Stimulated activated CD4-positive, alpha-beta T cell treated with anti-CD3 and anti-CD28 coated beads, TNF-alpha, amount 100 ng/mL, for 48 hours (primary cell): ENCODE measurements around the gene ZAP70.

ENCODE experiments used
- DNase-seq, 3 donors: peaks; one replicate each; pipeline ENCODE4 v3.0.0-alpha.2; 2020; ENCODE audit warnings: low read depth in 3 of 3

The ZAP70 gene

DNA sequence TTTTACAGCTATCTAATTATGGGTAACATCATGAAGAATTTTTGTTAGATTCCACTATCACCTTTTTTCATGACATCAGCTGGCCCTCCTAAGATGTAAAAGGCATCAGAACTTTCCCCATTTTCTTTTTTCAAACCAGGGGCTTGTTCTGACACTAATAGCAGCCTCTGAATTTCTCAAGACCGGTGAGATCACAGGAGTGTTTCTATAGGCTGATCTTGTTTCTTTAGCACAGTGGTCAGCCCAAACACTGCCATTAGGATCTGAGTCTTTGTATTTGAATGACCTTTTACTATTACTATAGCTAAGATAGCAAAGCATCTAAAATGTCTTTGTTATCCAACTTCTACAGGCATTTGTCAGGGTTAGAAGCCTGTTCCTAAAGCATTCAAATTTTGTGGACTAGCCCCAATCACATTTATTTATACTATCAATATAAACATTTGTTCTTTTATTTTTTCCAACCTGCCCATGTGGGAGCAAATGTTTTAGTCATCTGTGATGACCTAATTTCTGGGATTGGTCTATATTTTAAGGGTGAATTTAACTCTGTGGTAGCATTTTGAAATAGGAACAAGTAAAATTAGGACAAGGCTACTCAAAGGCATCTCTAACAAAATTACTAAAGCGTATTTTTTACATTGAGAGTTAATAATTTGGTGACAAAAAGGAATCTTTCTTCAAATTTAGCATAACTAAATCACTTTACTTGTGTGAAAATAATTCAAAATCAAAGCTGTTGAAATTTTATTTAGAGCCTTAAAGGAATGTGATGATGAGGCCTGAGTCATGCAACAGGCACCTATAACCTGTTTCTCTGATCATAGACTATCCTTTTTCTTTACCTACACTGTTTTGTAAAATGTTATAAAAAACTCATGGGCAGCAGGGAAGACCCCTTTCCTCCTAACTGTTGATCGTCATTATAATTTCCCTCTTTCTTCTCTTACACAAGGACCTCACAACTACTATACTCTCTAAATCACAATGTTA is 39.3 kb downstream of the ZAP70 start:
- DNase-seq, result no peak

DNA sequence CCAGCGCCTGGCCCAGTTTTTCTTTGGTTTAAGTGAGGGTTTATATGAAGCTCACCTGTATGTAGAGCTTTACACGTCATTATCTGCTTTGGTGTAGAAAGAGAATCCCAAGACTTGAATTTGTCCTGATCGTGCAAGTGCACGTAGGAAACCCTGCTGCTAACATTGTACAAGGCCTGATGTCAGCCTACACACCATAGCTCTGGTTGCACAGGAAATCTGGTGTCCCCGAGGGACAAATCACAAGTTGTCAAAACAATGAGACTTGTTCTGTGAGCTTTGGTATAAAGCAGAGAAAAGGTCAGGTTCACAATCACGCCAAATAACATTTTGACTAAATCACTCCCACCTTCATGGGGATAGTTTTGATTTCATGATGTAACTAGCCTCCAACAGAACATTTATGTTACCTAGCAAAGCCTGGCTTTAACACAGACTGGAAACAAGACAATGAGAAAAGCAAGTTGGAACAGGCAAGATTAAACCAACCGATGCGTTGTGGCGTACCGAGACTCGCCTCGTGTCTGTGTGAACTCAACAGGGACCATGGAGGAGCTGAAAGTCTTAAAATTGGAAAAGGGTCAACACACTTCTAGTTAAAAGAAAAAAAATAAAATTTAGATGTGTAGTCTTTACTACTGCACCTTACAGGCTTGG is 41.4 kb downstream of the ZAP70 start:
- no peak for DNase-seq

DNA sequence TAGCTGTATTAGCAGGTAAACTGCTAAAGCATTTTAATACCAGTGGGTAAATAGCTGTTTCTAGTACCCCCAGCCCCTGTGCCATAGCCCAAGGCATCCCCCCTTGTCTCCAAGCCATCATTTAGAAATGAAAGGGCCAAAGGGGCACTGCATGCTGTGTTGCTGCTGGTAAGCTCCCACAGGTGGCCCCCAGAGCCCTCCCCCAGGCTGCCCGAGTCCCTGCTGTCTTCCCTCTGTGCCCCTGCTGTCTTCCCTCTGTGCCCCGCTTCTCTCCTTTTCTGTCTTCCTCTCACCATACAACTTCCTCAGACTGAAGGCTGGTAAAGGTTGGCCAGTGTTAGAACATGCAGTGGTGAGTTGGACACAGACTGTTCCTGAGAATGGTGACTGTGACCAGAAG is 42.1 kb downstream of the ZAP70 start:
- no peak for DNase-seq

GRCh38 chr2:97757062-97757461 is 43.7 kb downstream of the ZAP70 start:
- no peak for DNase-seq

GRCh38 chr2:97758131-97758705 is 44.8 kb downstream of the ZAP70 start:
- DNase-seq, result no peak

- DNase-seq, result no peak
These were observed 46.5 kb downstream of the ZAP70 start for GRCh38 chr2:97759727-97760407.

DNA sequence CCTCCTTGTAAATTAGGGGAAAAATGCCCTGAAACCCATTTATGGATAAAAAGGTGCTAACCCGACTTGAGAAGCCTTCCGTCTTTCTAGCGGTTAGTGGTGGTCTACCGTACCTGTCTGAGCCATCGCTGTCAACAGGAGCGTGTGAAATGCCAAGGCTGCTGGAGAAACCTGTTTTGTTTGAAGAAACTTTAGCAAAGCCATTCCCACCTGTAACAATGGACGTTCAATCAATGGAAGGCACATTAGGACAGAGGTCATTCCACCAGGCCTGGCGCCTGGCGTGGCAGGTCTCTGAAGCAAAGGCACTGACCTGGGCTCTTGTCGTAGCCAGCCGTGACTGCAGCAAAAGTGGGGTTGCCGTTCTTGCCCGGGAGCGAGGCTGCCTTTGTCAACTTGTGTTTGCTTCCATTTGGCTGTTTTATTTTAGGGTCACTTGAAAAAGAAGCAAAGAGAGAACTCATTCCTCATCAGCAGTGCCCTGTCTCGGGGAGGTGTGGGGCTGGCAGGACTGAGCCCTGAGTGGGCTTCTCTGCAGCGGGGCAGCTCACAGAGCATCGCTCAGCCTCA is 47.2 kb downstream of the ZAP70 start:
- no peak for DNase-seq

DNA sequence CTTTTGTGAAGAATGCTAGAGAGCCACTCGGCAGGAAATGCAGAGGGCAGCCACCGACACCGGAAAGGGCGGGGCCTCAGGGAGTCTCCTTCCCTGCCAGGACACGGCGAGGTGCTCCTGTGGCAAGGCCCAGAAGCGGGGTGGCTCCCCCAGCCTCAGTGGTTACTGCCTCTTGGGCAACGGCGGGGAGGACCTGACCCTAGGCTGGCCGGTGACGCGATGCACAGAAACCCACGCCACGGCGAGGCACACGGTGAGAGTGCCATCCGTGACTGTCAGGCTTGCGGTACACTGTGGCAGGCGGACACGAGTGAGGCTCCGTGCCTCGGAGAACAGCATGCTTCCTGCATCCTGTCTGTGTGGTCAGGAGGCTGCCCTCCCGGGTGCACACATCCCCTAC is 47.8 kb downstream of the ZAP70 start:
- DNase-seq, result peak in 1 of 3 donors; percentile 21

- no peak for DNase-seq
These were observed 49.9 kb downstream of the ZAP70 start for GRCh38 chr2:97763176-97763845.

DNA sequence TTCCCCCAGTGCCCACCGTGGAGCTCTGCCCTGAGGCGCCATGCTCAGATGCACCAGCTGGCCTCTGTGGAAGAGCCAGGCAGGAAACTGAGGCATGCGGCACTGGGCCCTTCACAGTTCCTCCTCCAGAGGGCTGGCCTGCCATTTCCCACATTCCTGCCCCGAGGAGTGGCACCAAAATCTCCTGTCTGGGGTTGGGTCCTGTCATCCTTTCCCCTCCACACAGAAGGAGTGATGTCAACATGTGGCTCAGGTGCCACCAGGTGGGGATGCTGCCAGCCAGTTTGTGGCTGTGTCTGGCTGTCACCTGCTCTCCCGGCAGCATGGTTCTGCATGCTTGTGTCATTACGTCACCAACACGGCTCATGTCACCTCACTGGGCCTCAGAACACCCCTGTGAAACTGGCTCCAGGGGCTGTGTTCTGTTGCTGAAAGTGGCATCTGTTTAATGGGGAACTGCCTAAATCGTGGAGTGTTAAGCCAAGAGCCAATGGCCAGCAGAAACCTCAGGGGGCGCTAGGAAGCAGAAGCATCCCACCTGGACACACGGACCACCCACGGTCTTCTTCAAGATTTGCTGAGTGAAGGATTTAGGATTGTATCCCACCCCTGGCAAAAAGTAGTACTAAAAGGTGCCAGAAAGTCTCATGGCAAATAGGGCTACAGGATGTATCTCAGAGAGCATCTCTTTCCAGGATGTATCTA is 51.3 kb downstream of the ZAP70 start:
- no peak for DNase-seq

DNA sequence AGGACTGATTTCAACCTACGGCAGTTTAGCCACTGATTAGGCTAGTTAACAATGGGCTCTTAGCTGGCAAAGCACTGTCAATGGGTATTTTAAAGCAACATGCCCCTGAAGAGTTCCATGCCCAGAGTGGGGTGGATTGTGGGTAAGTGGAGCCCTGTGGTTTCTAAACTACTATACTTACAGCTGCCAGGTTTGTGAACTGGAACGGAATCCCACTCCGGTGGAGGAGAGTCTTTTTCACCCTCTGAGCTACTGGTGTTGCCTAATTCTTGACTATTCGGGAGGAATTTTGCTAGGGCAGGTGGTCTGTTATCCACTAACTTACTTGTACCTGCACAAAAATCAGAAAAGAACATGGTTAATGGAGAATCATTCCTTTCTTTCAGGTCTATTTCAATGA is 52.6 kb downstream of the ZAP70 start:
- DNase-seq, result no peak

DNA sequence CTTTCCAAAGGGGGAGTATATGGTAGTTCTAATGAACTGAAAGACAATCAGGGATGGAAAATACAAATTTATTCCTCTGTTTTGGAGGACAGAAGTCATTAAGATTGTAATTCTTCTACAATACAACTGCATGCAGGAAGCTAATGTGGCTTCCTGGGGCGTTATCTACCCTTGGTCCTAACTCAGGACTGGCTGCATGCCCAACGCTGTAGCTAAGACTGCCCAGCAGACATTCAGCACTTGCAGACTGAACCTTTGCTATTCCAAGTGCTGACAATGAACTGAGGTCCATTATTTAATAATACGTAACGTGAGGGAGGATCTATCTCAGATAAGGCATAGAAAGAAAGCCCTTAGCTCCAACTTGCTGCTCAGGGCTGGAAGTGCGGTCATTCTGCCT is 53.2 kb downstream of the ZAP70 start:
- DNase-seq, result no peak

DNA sequence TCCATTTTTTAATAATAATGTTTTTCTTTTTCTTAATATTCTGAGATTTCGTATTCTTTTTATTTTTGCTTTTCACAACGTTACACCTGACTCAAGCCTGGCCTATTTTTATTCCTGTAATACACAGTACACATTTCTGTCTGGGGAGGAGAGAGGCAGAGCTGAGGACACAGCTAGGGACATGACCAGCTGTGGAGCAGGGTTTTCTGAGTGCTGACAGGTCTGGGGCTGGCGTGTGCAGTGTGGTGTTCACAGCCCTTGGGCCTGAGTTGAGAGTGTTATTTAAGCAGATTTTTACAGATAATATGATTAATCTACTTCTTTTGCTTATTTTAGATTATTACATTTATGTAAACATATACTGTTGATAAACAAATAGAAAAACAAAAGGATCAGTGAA is 55.9 kb downstream of the ZAP70 start:
- DNase-seq, result no peak

- no peak for DNase-seq
These were observed 56.3 kb downstream of the ZAP70 start for GRCh38 chr2:97769711-97770110.

DNA sequence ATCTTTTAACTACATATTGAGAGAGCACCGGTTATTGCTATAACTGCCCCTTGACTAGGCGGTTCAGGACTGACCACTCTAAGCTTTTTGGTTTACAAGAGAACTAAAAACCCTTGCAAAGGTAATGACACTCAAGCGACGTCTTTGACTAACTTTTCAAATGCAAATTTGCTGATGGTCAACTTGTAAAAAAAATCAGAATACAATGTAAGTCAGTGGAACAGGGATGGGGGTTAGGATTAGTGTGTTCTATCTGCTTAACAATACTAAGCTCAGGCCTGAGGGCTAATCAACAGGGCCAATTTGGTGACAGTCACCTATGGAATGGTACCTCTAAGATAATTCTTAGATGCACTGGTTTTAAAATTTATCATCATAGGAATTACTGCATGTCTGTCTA is 57.1 kb downstream of the ZAP70 start:
- DNase-seq, result no peak

DNA sequence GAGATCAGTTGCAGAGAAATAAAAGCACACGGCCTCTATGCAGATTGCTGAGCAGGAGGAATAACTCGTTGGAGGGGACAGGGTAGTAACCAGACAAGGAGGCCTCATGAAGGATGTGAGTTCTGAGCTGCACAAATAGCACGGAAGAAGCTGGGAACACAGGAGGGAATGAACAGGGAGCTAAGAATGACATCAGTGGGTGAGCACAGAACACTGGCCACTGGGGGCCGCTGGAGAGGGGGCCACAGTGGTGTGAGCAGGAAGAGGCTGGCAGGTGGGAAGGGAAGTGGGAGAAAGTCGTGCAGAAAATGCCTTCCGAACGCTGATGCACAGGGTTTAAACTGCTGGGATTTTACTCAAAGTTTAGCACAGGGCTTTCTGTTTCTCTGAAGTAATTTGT is 61.0 kb downstream of the ZAP70 start:
- no peak for DNase-seq

DNA sequence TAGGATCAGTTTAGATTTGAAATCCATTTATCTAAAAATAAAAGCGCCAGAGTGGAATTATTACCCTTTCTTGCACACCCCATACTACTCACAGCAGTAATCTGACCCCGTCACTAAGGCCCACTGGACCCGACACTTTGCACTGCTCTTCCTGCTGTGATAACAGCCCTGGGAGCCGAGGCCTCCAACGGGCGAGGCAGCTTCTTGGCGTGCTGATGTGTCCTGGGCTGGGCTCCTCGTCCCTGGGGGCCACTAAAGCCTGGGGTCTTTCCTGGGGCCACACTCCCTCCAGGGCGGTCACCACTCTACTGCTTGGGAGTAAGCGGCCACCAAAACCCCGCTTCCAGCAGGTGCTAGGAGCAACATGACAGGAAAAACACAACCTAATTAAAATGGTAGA is 61.7 kb downstream of the ZAP70 start:
- DNase-seq, result no peak

DNA sequence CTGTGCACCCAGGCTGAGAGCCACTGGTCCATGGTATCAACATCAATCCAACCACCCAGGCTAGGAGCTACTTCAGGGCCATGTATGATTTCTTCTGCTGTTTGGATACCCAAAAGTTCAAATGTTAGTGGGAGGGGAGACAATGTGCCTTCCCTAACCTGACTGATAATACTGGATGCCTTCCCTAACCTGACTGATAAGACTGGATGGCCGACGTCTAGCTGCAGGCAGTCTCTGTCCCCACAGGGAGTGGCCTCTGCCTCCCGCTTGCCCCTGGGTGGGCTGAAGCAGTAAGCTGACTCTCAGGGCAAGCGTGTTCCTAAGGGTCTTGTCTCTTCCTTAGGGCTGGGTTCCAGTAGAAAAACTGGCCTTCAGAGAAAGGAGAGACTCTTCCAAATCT is 65.8 kb downstream of the ZAP70 start:
- no peak for DNase-seq

DNA sequence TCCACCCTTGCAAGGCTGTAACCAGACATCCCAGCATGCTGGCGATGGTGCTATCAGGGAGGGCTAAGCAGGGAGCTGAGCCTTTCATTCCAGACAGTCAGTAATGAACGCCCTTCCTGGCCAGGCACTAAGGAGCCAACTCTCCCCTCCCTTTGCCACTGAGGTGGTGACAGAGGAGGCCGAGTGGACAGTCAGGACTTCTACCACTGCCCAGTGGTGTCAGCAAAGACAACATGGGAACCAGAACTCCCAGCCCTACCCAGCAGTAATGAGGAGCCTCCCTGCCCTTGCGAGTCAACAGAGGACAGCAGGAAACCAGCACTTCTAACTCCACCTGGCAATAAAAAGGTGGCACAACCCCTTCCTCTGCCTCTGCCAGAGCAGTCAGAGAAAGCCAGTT is 68.6 kb downstream of the ZAP70 start:
- DNase-seq, result no peak

- no peak for DNase-seq
These were observed 71.6 kb downstream of the ZAP70 start for GRCh38 chr2:97784953-97785352.

DNA sequence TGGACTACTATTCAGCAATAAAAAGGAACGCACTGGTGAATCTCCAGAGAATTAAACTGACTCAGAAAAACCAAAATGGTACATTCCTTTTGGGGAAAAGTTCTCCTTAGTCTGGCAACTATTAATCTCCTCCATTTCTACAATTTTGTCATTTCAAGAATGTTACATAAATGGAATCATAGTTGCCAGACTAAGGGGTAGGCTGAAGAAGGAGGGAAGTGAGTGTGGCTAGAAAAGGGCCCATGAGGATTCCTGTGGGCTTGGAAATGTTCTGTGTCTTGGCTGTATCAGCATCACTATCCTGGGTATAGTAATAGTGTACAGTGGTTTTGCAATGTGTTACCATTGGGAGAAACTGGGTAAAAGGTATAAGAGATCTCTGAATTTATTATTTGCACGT is 72.4 kb downstream of the ZAP70 start:
- DNase-seq, result no peak
